ENCODE results near the gene TSPEAR. TPM values are rescaled to one million over a fixed set of nuclear protein-coding genes. Genes with fewer than 3 reads are reported as not detected.

The TSPEAR gene
- total and polyA plus RNA-seq, 2 of the 13 experiments (the other 11 are each of a cell fraction or from before 2014, with no cell fraction given) = 0.07 to 0.32 TPM

GRCh38 chr21:44514746-44515358 is 196.5 kb downstream of the TSPEAR start (continued):
- 0 out of 2 replicates have a peak, but pooled peaks have one; percentile 0 for TF ChIP-seq CSRNP1 (CRISPR knock-in tag; IDR thresholded peaks at IDR 0.05)
- peak; percentile 58 for TF ChIP-seq FOXP4 (CRISPR knock-in tag; IDR thresholded peaks at IDR 0.05)
- peak in 1 of 2 experiments; percentile 82; a peak in 2 of 4 replicates for TF ChIP-seq EP300 (IDR thresholded peaks at IDR 0.05; ENCODE audit: low read depth in 2 of 2, low read length in 2 of 2)
- TF ChIP-seq EP300 (CRISPR knock-in tag; IDR thresholded peaks at IDR 0.05; ENCODE audit: borderline replicate concordance) = peak; percentile 40; the same call in 1 of the 2 replicates
- no peak for TF ChIP-seq ZNF333 (CRISPR knock-in tag; IDR thresholded peaks at IDR 0.05; ENCODE audit: borderline replicate concordance)
- TF ChIP-seq KLF6 (CRISPR knock-in tag; IDR thresholded peaks at IDR 0.05) = no peak
- peak; percentile 69 for TF ChIP-seq FOXA3 (CRISPR knock-in tag; IDR thresholded peaks at IDR 0.05)
- TF ChIP-seq SOX5 (CRISPR knock-in tag; IDR thresholded peaks at IDR 0.05; ENCODE audit: borderline replicate concordance) = peak; percentile 41; the same call in 1 of the 2 replicates
- no peak for TF ChIP-seq NRL (CRISPR knock-in tag; IDR thresholded peaks at IDR 0.05; ENCODE audit: borderline replicate concordance)
- TF ChIP-seq FOXA1 (IDR thresholded peaks at IDR 0.05) = no peak
- TF ChIP-seq FOXA1 (CRISPR knock-in tag; IDR thresholded peaks at IDR 0.05) = peak; percentile 46; the same call in 1 of the 2 replicates
- TF ChIP-seq NR2F1 (CRISPR knock-in tag; IDR thresholded peaks at IDR 0.05) = no peak
- no peak for TF ChIP-seq ZNF460 (CRISPR knock-in tag; IDR thresholded peaks at IDR 0.05; ENCODE audit: borderline replicate concordance)
- 0 out of 2 replicates have a peak, but pooled peaks have one; percentile 17 for TF ChIP-seq NR2C2 (CRISPR knock-in tag; IDR thresholded peaks at IDR 0.05; ENCODE audit: borderline replicate concordance)
- TF ChIP-seq, protein P1, sequence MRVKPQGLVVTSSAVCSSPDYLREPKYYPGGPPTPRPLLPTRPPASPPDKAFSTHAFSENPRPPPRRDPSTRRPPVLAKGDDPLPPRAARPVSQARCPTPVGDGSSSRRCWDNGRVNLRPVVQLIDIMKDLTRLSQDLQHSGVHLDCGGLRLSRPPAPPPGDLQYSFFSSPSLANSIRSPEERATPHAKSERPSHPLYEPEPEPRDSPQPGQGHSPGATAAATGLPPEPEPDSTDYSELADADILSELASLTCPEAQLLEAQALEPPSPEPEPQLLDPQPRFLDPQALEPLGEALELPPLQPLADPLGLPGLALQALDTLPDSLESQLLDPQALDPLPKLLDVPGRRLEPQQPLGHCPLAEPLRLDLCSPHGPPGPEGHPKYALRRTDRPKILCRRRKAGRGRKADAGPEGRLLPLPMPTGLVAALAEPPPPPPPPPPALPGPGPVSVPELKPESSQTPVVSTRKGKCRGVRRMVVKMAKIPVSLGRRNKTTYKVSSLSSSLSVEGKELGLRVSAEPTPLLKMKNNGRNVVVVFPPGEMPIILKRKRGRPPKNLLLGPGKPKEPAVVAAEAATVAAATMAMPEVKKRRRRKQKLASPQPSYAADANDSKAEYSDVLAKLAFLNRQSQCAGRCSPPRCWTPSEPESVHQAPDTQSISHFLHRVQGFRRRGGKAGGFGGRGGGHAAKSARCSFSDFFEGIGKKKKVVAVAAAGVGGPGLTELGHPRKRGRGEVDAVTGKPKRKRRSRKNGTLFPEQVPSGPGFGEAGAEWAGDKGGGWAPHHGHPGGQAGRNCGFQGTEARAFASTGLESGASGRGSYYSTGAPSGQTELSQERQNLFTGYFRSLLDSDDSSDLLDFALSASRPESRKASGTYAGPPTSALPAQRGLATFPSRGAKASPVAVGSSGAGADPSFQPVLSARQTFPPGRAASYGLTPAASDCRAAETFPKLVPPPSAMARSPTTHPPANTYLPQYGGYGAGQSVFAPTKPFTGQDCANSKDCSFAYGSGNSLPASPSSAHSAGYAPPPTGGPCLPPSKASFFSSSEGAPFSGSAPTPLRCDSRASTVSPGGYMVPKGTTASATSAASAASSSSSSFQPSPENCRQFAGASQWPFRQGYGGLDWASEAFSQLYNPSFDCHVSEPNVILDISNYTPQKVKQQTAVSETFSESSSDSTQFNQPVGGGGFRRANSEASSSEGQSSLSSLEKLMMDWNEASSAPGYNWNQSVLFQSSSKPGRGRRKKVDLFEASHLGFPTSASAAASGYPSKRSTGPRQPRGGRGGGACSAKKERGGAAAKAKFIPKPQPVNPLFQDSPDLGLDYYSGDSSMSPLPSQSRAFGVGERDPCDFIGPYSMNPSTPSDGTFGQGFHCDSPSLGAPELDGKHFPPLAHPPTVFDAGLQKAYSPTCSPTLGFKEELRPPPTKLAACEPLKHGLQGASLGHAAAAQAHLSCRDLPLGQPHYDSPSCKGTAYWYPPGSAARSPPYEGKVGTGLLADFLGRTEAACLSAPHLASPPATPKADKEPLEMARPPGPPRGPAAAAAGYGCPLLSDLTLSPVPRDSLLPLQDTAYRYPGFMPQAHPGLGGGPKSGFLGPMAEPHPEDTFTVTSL (CRISPR knock-in tag; IDR thresholded peaks at IDR 0.05; ENCODE audit: borderline replicate concordance) = no peak
- peak; percentile 85 for TF ChIP-seq FOXP1 (IDR thresholded peaks at IDR 0.05)
- TF ChIP-seq FOXP1 (CRISPR knock-in tag; IDR thresholded peaks at IDR 0.05) = peak; percentile 81
- TF ChIP-seq NCOR1 (IDR thresholded peaks at IDR 0.05; ENCODE audit: borderline replicate concordance, low read length) = peak; percentile 63; the same call in 1 of the 2 replicates
- 0 out of 2 replicates have a peak, but pooled peaks have one; percentile 63 for TF ChIP-seq TRIM24 (CRISPR knock-in tag; IDR thresholded peaks at IDR 0.05)
- no peak for TF ChIP-seq MAZ (IDR thresholded peaks at IDR 0.05; ENCODE audit: borderline replicate concordance, low read depth, low read length)
- peak; percentile 56; the same call in 1 of the 2 replicates for TF ChIP-seq MAZ (CRISPR knock-in tag; IDR thresholded peaks at IDR 0.05; ENCODE audit: low read depth)
- peak; percentile 28; the same call in 1 of the 2 replicates for TF ChIP-seq NCOA2 (CRISPR knock-in tag; IDR thresholded peaks at IDR 0.05)
